Glomerular visceral epithelial cell (primary cell): ENCODE data around the gene OSM.

Experiments
- DNase-seq: peaks from one replicate; pipeline ENCODE4 v3.0.0-alpha.2; 2016; ENCODE audit errors: extremely low spot score

The OSM gene

DNA sequence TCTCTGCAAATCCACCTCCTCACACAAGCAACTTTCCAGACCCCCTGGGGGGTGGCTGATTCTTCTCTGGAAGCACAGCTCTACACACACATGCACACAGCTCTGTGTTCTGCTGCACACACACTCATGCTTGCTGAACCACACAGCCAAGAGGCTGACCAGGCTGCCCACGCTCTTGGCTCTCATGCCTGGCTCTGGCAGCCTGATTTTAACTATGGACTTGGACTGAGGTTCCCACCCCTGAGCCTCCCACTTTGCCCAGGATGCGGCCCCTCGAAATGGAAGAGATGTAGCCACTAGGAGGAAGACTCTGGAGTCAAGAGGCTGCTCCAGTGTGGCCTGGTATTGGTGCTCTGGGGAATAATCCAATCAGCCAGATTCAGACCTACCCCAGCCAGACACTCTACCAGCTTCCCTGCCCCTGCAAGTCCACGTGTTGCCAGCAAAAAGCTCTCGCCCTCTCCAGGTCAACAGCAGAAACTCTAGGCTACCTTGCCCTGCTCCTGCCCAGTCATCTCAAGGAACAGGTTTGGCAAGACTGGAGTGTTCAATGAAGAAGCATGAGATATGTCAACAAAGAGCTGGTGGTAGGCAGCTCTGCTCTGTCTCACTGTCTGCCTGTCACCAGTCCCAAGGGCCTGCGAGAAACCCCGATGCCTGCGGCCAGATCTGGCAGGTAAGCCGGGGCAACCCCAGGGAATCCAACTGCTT, 31.5 kb upstream of the OSM start:
- DNase-seq: no peak

DNA sequence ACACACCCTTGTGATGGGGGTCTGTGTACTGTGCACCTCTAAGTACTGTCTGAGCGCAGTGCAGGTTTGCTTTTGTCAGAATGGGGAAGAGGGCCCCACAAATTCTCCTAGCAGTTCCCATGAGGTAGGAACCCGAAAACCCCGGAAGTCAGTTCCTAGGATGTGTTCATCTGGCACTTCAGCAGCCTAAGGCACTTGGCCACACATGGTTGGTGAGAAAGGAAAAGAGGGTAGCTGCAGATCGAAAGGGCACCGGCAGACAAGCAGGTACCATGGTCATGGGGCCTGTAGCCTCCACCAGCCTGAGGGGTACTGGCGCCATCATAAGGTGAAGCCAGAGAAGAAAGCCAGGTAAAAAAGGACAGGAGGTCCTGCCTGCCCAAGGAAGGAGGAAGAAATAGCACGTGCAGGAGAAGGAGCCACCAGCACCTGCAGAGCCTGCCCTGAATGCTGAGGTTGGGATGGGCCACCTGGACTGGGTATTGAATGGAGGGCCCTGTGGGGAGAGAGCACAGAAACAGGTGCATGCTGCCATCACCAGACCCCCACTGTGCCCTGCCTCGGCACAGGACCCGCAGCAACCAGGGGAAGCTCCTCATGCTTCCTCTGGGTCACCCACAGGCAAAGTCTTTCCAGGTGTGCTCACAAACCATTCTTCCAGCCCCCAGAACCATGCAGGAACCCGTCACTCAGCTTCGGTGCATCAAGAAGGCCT, 30.8 kb upstream of the OSM start:
- no peak for DNase-seq

DNA sequence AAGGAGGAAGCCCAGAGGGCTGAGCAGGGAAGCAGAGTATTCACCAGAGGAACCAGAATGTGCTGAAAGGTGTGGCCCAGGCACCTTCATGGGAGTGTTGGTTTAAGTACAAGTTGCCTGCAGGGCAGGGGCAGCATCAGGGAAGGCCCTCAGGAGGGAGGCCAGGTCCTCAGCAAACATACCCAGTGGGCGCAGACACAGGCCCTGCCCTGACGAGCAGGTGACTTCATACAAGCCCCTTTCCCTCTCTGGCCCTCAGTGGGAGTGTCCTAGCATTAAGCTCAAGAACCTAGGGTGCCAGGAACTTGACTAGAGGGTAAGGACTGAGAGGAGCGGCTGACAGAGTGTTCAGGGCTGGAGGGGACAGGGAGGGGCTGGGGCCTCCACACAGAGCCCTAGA, 30.2 kb upstream of the OSM start:
- no peak for DNase-seq

DNA sequence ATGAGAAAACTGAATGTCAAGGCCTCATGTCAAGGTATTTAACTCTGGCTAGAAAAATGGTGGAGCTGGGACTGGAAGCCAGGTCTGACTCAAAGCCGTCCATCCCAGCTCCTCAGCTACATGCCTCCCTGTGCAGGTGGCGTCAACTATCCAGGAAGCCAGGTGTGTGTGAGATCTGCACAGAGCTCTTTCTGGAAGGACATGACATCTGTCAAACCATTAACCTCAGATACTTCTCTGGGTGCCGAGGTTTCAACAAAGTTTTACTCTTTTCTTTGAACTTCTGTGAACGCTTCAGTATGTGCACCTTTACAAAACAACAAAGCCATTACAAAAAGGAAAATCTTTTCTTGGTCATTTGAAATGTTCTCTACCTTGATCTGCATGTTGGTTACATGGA, 29.7 kb upstream of the OSM start:
- DNase-seq: no peak

DNA sequence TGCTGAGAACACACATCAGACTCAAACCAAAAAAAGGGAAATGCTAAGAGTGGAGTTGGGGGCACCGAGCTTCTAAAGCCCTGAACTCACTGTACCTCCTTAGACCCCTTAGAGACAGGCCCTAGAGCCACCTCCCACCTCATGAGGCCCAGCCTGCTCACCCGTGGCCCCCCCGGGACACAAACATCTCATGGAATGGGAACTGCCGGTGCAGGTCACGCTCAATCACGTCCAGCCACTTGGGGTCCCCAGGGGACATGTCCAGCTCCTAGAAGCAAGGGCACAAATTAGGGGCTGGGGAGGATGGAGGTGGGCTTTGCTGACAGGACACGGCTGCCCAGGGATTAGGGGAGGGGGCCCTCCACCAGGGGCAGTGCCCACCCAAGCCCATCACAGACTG, 28.9 kb upstream of the OSM start:
- DNase-seq: no peak

DNA sequence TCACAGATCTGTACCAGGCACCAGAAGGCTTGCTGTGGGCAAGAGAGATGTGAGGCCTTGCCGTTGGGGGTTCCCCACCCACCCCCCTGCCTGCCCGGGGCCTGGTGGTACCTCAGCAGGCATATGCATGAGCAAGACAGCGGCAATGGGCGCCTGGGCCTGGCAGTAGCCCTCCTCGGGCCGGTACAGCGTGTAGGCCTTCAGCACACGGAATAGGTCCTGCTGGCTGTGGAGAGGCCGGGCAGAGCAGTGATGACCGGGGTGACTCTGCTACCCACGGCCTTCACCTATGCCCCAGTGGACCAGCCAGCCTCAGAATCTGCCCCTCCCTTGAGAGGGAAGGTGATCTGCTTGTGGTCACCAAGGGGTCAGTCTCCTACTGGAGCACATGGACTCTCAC, 28.2 kb upstream of the OSM start:
- no peak for DNase-seq

DNA sequence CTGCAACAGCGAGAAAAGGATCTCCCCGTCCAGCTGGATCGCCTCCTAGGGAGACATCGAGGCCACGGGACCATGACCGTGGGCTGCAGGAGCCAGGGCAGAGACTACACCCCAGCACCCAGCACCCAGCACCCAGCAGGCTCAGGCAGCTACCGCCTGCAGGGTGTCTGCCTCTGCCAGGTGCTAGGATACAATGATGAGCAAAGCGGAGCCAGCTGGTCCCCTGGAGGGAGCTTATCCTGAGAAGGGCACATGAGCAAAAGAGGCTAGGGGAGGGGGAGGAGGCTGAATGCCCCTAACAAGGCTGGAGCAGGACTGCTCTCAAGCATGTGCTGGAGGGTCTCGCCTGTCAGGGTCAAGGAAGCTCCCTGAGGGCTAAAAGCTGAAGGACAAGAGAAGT, 27.4 kb upstream of the OSM start:
- DNase-seq: no peak

DNA sequence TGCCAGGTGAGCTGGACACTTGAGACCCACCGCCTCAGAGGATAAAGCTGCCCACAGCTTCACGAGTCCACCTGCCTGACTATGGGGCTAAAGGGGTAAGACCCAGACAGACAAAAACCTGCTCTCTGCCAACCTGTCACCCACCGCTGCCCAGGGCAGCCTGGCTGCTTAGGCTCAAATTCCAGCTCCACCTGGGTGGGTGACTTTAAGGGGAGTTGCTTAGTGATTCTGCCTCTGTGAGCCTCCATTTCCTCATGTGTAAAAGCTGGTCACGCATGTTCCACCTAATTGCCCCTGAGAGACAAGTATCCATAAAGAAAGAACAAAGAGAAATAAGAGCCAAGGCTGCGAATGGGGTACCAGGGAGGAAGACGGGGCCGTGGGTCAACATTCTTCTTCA, 26.4 kb upstream of the OSM start:
- no peak for DNase-seq

DNA sequence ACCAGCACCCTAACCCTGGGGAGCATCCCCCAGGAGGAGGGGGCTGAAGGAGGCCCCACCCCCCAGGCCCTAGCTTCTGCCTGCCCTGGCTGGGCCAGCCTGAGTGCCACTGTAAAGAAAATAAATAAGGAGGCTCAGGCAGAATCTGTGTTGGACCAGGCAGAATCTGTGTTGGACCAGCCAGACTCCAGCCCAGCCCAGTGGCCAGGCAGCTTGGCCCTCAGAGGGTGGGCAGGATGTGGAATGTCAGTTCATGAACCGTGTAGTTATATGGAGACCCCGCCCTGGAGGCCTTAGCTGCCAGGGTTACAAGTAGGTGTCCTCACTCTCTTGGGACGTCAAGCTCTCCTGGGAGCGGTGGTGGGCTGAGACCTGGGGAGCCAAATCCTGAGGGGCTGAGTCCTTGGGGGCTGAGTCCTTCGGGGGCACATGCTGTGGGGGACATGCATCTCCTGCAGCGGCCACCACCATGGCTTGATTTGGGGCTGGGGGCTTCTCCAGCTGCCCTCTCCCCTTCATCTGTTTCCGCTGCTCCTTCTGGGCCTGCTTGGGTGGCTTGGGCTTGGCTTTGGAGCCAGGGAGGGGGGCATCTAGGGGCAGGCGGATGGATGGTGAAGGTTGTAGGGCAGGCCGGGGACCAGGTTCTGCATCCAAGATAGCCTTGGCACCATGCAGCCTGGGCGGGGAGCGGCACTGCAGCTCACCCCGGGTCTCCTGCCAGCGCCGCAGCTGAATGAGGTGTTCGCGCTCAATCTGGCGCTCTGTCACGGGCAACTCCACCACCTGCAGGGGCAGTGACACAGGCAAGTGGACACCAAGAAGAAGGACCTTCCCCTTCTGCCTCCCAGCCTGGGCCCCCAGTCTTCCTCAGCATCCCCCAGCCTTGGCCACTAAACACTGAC, 25.7 kb upstream of the OSM start:
- DNase-seq: no peak

DNA sequence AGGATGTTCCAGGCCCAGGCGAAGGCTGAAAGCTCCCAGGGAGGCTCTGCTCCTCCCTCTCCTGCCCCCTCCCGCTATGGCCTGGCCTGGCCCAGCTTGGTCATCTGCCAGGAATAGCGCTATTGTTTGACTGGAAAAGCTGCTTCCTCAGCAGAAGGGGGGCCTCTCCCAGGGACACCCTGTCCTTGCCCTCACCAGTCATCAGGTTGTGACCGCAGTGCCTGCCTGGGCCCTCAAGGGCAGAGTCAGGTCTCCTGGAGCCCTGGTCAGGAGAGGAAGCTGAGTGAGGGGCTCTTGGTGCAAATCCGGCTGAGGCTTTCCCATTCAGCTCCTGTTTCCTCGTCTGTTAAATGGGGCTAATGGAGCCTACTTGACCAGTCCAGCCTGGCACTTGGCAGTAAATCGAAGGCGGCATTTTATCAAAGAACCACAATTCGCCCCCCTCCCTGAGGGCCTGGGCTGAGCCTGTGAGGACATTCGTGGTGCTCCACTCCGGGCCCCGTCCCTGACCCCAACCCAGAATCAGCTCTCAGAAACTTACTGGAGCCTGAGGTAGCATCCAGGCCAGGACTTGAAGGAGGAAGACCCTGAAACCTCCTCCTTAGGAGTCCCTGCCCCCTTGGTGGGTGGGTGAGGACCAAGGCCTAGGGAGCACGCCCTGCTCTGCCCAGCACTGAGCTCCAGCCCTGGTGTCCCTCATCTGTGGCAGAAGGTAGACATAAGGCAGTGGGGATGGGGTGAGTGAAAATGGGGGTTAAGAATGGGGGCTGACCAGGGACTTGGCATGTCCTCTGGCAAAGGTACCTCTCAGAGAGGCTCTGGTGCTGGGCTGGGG, 24.6 kb upstream of the OSM start:
- DNase-seq: peak; percentile 65

DNA sequence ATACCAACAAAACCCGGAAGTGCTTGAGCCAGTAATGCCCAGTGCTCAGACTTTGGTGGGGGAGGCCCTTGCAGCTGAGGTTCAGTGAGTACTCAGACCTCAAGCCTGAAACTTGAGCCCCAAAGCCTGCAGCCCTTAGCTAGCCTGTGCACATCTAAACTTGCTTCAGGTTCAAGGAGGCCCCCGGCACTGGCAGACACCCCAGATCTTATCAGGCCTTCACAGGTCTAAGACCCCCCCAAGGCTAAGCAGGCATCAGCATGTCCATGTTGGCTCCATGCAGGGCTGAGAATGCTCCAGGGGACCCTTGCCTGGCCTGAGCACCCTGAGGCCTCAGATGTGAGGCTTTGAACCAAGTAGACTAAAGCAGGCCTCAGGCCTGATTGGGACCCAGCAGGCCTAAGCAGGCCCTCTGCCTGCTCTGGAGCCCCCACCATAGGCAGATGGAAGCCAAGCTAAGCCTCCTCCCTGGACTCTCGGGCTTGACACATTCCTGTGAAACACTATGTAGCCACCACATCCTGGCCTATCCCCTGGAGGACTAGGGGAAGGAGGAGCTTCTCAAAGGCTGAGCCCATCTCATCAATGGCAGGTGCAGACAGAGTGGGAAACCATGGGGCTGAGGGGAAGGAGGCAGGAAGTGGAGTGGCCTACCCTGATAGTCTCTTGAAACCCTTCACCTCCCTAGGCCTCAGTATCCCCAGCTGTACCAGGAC, 23.8 kb upstream of the OSM start:
- DNase-seq: peak; percentile 72

DNA sequence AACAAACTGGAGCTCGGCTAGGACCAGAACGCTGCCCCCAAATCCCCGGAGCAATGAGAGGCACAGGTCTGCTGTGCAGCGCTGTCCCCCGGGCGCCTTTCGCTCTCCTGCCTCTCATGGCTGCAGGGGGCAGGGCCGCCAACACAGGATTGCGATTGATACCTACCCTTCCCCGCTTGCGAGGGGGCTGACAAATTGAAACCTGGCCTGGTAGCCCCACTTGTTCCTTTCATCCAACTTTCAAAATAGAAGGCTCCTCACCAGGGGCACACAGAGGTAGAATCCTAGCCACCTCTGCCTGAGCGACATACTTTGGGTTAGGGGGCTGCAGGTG, 23.3 kb upstream of the OSM start:
- no peak for DNase-seq

DNA sequence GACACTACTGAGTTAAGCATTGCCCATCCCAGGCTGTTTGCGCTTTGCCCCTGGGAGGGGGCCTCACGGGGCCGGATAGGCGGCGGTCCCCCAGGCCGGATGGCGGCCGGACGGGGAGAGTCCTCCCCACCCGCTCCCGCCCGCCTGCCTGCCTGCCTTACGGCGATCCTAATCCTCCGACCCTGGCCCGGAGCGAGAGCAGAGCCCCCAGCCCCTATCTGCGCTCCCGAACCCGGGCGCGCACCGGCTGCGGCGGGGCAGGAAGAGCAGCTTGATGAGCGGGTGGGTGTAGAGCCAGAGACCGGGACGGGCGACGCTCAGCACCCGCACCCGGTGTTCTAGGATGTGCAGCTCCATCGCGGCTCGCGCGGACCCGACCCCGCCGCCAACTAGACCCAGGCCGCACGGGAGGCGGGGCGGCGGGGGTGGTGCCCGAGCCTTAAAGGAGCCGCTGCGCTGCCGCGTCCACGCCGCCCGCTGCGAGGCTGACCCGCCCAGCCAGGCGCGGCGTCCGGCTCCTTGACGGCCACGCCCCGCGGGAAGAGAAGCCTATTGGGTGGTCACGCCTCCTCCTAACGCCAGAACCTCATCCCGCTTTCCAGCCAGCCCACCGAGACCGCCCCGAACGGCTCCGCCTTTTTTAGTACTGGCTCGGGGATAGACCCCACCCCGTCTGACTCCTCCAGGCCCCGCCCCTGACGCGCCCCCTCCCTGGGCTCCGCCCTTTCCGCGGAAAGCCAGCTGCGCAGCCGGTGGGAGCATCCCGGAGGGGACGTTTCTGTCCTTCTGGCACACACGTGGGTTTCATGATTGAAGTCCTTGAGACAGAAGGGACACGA, 22.7 kb upstream of the OSM start, which contains the start of gene CASTOR1:
TSS of gene CASTOR1 (minus strand) at position 365 of the 839 bp plus-strand sequence. CDS start at position 357, 8 bp downstream.
- DNase-seq: peak; percentile 97

DNA sequence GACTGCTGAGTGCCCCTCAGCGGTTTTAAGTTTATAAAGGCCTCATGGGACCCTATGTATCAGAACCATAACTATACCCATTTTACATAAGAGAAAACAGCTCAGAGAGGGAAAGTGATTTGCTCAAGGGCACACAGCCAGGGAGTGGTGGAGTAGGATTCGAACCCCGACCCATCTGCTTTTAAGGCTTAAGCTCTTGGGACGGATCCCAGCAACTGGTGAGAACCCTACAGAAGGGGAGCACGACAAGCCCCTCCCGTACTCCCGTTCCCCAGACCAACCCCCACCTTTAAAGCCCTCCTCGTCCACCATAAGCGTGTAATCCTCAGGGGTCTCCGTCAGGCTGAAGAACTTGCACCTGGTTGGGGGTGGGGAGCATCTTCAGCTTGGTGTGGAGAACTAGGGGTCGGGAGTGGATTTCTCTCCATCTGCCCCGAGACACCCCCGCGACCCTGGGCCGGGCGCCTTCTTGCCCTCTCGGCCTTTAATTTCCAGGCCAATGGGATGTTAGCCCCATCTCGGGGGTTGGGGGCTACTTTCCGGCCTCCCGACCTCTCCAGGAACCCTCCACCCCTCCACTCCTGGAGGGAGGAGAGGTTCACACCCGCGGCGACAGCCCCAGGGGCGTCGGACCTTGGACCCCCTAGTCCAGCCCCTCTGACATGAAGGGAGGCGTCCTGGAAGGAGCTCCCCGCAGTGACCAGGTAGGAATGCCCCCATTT, 21.9 kb upstream of the OSM start:
- no peak for DNase-seq

DNA sequence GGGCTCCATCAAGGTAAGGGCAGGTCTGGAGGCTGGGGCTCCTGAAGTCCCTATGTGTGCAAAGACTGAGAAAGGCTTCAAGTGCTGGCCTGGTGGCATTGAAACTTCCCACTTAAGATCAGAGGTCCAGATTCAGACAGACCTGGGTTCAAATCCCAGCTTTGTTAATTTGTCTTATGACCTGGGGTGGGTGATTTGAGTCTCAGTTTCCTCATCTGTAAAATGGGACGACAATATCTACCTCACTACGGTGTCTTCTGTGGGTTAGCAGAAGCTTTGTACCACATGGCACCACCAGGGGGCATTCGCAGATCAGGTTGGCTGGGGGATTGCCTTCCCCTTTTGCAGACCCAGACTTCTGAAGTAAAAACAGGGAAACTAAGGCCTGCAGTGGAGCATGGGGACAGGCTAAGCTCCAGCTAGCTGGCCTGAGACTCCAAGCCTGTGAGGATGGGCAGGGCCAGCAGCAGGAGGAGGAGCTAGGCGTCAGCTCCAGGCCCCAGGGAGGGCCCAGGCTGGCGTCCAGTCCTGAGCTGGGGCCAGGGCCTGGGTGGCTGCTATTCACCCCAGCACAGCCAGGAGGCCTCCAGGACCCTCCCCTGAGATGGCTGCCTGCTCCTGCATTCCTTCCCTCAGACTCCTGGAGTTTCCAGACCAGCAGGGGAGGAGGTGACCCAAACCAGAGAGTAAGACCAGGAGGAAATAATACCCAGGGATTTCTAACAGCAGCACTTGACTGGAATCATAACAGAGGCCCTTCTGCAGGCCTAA, 21.2 kb upstream of the OSM start:
- DNase-seq: peak; percentile 94

DNA sequence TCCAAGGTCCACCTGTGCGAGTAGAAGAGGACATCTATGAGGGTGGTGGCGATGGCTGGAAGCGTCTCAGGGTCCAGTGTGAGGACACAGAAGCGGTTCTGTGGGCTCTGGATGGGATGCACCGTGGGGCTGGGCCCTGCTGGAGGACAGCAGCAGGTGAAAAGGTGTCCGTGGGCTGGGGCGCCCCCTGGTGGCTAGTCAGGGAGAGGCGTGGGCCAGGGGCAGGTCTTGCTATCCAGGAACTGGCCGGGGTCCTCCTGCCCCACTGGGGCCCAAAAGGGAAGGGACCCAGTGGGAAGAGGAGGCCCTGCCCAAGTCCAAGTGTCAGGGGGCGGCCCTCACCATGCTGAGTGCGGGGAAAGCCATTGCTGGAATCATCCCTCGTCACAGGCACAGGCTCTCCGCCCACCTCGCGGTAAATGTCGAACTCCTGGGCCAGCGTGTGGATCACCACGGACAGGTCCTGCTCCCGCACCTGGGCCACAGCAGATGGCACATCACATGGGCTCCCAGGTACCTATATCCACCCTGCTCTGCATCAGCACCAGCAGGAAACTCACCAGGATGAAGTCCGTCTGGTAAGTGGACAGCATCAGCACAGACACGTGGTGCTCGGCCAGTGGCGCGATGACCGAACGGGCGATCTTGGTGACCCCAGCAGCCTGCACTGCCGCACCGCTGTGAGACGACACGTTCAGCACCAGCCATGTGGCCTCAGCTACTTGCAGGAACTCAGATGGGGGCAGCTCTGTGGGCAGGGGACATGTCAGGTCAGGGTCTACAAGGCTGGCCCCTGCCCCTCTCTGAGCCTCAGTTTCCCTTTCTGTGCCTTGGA, 20.4 kb upstream of the OSM start:
- peak; percentile 74 for DNase-seq

DNA sequence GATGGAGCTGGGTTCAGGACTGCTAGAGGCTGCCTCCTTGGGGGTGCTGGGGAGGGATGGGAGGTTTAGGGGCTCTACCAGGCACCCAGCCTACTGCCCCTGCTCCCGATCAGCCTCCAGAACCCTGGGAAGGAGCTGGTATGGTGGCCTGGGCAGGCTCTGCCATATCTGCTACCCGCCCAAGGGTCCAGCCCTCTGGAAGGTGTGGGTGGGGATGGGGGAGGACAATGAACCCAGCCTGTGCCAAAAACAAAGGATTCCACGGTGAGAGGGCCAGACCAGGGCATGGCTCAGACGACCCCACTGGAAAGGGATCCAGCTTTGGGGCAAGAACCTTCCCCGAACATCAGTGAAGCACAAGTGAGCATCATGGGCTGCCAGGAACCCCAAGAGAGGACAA, 19.7 kb upstream of the OSM start:
- no peak for DNase-seq

DNA sequence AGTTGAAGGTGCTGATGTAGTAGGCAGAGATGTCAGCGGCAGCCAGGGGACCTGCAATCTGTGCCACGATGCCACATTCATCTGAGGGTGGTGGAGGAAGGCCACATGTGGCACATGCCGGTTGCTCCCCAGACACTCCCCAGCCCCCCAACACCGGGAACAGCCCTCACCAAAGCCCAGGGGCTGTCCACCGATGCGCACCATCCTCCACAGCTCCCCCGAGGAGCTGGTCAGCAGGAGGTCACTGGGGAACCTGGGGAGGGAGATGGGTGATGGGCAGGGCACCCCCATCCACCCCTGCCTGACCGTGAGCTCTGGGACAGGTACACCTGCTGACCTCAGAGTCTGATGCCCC, 19.2 kb upstream of the OSM start:
- no peak for DNase-seq
